Medulla oblongata (tissue), 1 donor: ENCODE data around the gene IFNA5.

ENCODE experiments used
- DNase-seq: peaks from one replicate; pipeline ENCODE4 v3.0.0-alpha.2; 2015; ENCODE audit errors: extremely low spot score

IFNA5 gene

GRCh38 chr9:21305213-21305612 is at the start of gene IFNA5:
Gene IFNA5, minus strand, starts transcription at chr9:21305313. Its CDS starts 57 bp downstream, at chr9:21305256.
- DNase-seq: no peak

- DNase-seq: no peak
These were observed 45.7 kb upstream of the IFNA5 start, which contains the start of gene IFNA6 for GRCh38 chr9:21350787-21351186. Gene IFNA6, minus strand, starts transcription at chr9:21350887. Its CDS starts 0 bp downstream, at chr9:21350887.

GRCh38 chr9:21348430-21348970 is 43.4 kb upstream of the IFNA5 start:
- DNase-seq: no peak

- no peak for DNase-seq
These were observed 35.6 kb upstream of the IFNA5 start for GRCh38 chr9:21340735-21341134.

GRCh38 chr9:21336457-21336856 is 31.3 kb upstream of the IFNA5 start:
- no peak for DNase-seq

- DNase-seq: peak; percentile 95
These were observed 29.9 kb upstream of the IFNA5 start, which contains the start of gene KLHL9 for GRCh38 chr9:21334701-21335632. Gene KLHL9, minus strand, starts transcription at chr9:21335404. Its CDS starts 545 bp downstream, at chr9:21334859.

GRCh38 chr9:21333226-21333625 is 28.1 kb upstream of the IFNA5 start:
- no peak for DNase-seq

GRCh38 chr9:21331676-21332402 is 26.7 kb upstream of the IFNA5 start:
- DNase-seq: no peak

GRCh38 chr9:21326526-21327139 is 21.5 kb upstream of the IFNA5 start:
- peak; percentile 74 for DNase-seq

- no peak for DNase-seq
These were observed 18.9 kb upstream of the IFNA5 start for GRCh38 chr9:21324047-21324446.

GRCh38 chr9:21322911-21323461 is 17.9 kb upstream of the IFNA5 start:
- no peak for DNase-seq

GRCh38 chr9:21320465-21320864 is 15.4 kb upstream of the IFNA5 start:
- no peak for DNase-seq

GRCh38 chr9:21317956-21318923 is 13.1 kb upstream of the IFNA5 start:
- DNase-seq: peak; percentile 71

- DNase-seq: no peak
These were observed 11.7 kb upstream of the IFNA5 start for GRCh38 chr9:21316860-21317259.

GRCh38 chr9:21316032-21316842 is 11.1 kb upstream of the IFNA5 start:
- no peak for DNase-seq

- DNase-seq: no peak
These were observed 9.0 kb upstream of the IFNA5 start for GRCh38 chr9:21314152-21314551.

GRCh38 chr9:21311889-21312288 is 6.8 kb upstream of the IFNA5 start:
- peak; percentile 35 for DNase-seq

GRCh38 chr9:21295992-21296391 is 9.1 kb downstream of the IFNA5 start:
- no peak for DNase-seq

- DNase-seq: no peak
These were observed 10.1 kb downstream of the IFNA5 start for GRCh38 chr9:21294904-21295538.
